HepG2 (cell line): ENCODE measurements around the gene TMEM131L.

ENCODE experiments used
- ETV6 ChIP-seq: sonication (generic); formaldehyde crosslinking; conservative IDR thresholded peaks from 2 replicates; pipeline ENCODE4 v1.4.0; 2020; ENCODE audit warnings: missing genetic modification reagents
- GABPA ChIP-seq, 2 experiments: IDR thresholded peaks; 2 replicates each; pipeline ENCODE4 v1.6.1; 2011 to 2016; ENCODE audit warnings: low read depth in 2 of 2, low read length in 1 of 2, missing biosample characterization in 1 of 2, missing genetic modification characterization in 1 of 2
- GATAD1 ChIP-seq: IDR thresholded peaks from 2 replicates; pipeline ENCODE4 v1.6.1; 2016; ENCODE audit warnings: missing genetic modification reagents, missing compliant biosample characterization
- MEIS2 ChIP-seq: sonication (generic); formaldehyde crosslinking; IDR thresholded peaks from 2 replicates; pipeline ENCODE4 v1.9.0; 2021; ENCODE audit warnings: mild to moderate bottlenecking, missing genetic modification reagents
- PCBP1 ChIP-seq: fragments of 200-400 bp; formaldehyde crosslinking; IDR thresholded peaks from 2 replicates; pipeline ENCODE4 v1.6.1; 2017; ENCODE audit warnings: mild to moderate bottlenecking, low read depth, low read length, borderline replicate concordance
- PTBP1 ChIP-seq: fragments of 200-400 bp; formaldehyde crosslinking; IDR thresholded peaks from 2 replicates; pipeline ENCODE4 v1.6.1; 2018; ENCODE audit warnings: low read length, low read depth; ENCODE audit not compliant: poor library complexity, severe bottlenecking
- SIN3B ChIP-seq: fragments of 150-350 bp; IDR thresholded peaks from 2 replicates; pipeline ENCODE4 v1.6.1; 2014; ENCODE audit warnings: low read length
- TBP ChIP-seq: sonication (generic); formaldehyde crosslinking; IDR thresholded peaks from 2 replicates; pipeline ENCODE4 v1.5.0; 2020; ENCODE audit warnings: missing genetic modification reagents
- U2AF1 ChIP-seq: fragments of 200-400 bp; formaldehyde crosslinking; optimal IDR thresholded peaks from 2 replicates; pipeline ENCODE3; 2017; ENCODE audit warnings: mild to moderate bottlenecking, low read depth, low read length
- ZGPAT ChIP-seq: IDR thresholded peaks from 2 replicates; pipeline ENCODE4 v1.6.1; 2016; ENCODE audit warnings: mild to moderate bottlenecking

GRCh38 chr4:153523941-153524386, 57.8 kb downstream of the TMEM131L start:
- TF ChIP-seq GABPA (IDR thresholded peaks at IDR 0.05; ENCODE audit: low read depth, low read length) (no peak), GABPA (CRISPR knock-in tag; IDR thresholded peaks at IDR 0.05; ENCODE audit: low read depth) (no peak), ETV6 (CRISPR knock-in tag) (no peak), ZGPAT (no peak), TBP (CRISPR knock-in tag) (no peak), PTBP1 (no peak), PCBP1 (no peak), MEIS2 (CRISPR knock-in tag) (no peak), GATAD1 (CRISPR knock-in tag) (no peak), U2AF1 (no peak), SIN3B (no peak)
